Type B pancreatic cell (in vitro differentiated cells): Measurements from ENCODE around the gene TBPL1. TPM values are rescaled to one million over a fixed set of nuclear protein-coding genes. Genes with fewer than 3 reads are reported as not detected.

Experiments
- DNase-seq: peaks from one replicate; pipeline ENCODE4 v3.0.0; 2021; ENCODE audit warnings: mixed read lengths; ENCODE audit not compliant: unreplicated experiment; ENCODE audit errors: extremely low spot score
- H3K27ac Mint-ChIP-seq: 2 replicates; pipeline ENCODE4 v1.8.0; 2021; ENCODE audit warnings: mild to moderate bottlenecking, mixed read lengths
- H3K27me3 Mint-ChIP-seq: 2 replicates; pipeline ENCODE4 v1.8.0; 2021; ENCODE audit warnings: mixed read lengths
- H3K36me3 Mint-ChIP-seq: 2 replicates; pipeline ENCODE4 v1.8.0; 2021; ENCODE audit warnings: mixed read lengths
- H3K4me1 Mint-ChIP-seq: one replicate; pipeline ENCODE4 v1.8.0; 2021; ENCODE audit warnings: mixed read lengths; ENCODE audit not compliant: unreplicated experiment
- H3K4me3 Mint-ChIP-seq: 2 replicates; pipeline ENCODE4 v1.8.0; 2021; ENCODE audit warnings: mild to moderate bottlenecking, mixed read lengths
- H3K9me3 Mint-ChIP-seq: 2 replicates; pipeline ENCODE4 v1.8.0; 2021; ENCODE audit warnings: mixed read lengths
- CTCF ChIP-seq: fragments of 200-600 bp; sonication (generic); conservative IDR thresholded peaks from 2 replicates; pipeline ENCODE4 v1.5.0; 2021; ENCODE audit warnings: antibody characterized with exemption, mild to moderate bottlenecking
- total RNA-seq: library from RNA; stranded (reverse); gene quantifications from 2 replicates; pipeline ENCODE4 v1.2.1, GENCODE V29; 2021; ENCODE audit warnings: low replicate concordance

TBPL1 gene
- total RNA-seq, 1 donor from 2014 or later, result 35.5 TPM

- Mint-ChIP-seq H3K4me3 (no peak overlapping the region), H3K27me3 (no peaks in the 10 kb centered on the region)
These were observed 52.8 kb downstream of the TBPL1 start for GRCh38 chr6:134005800-134006199.

GRCh38 chr6:134007077-134007476 lies 54.1 kb downstream of the TBPL1 start:
- no peak for DNase-seq
- Mint-ChIP-seq H3K27me3 (no peaks in the 10 kb centered on the region), H3K4me1 (peaks cover 5% of the 10 kb centered on the region), H3K4me3 (no peak overlapping the region), H3K9me3 (no peaks in the 10 kb centered on the region), H3K36me3 (peaks cover 3% of the 10 kb centered on the region), H3K27ac (no peak overlapping the region)
- no peak for TF ChIP-seq CTCF

More at GRCh38 chr6:134005800-134006199, 52.8 kb downstream of the TBPL1 start:
- H3K4me1 Mint-ChIP-seq, result peaks cover 6% of the 10 kb centered on the region
- H3K36me3 Mint-ChIP-seq, result peaks cover 3% of the 10 kb centered on the region
- no peak for TF ChIP-seq CTCF
- no peak for DNase-seq
- H3K27ac Mint-ChIP-seq, result no peak overlapping the region
- peaks cover 2% of the 10 kb centered on the region for H3K9me3 Mint-ChIP-seq

- Mint-ChIP-seq H3K4me3 (no peak overlapping the region), H3K9me3 (no peaks in the 10 kb centered on the region), H3K27me3 (no peaks in the 10 kb centered on the region), H3K36me3 (peaks cover 3% of the 10 kb centered on the region), H3K4me1 (no peaks in the 10 kb centered on the region), H3K27ac (no peak overlapping the region)
- no peak for TF ChIP-seq CTCF
- no peak for DNase-seq
These were observed 56.9 kb downstream of the TBPL1 start for GRCh38 chr6:134009876-134010275.

- H3K4me1 Mint-ChIP-seq, result no peaks in the 10 kb centered on the region
- TF ChIP-seq CTCF, result no peak
- no peak for DNase-seq
- H3K36me3 Mint-ChIP-seq, result peaks cover 3% of the 10 kb centered on the region
- H3K27me3 Mint-ChIP-seq, result no peaks in the 10 kb centered on the region
- H3K9me3 Mint-ChIP-seq, result no peaks in the 10 kb centered on the region
- H3K27ac Mint-ChIP-seq, result no peak overlapping the region
- no peak overlapping the region for H3K4me3 Mint-ChIP-seq
These were observed 57.4 kb downstream of the TBPL1 start for GRCh38 chr6:134010400-134010799.

- no peaks in the 10 kb centered on the region for H3K4me1 Mint-ChIP-seq
These were observed 58.0 kb downstream of the TBPL1 start for GRCh38 chr6:134010974-134011373.

More at GRCh38 chr6:134010974-134011373, 58.0 kb downstream of the TBPL1 start:
- H3K27ac Mint-ChIP-seq, result no peak overlapping the region
- H3K9me3 Mint-ChIP-seq, result no peaks in the 10 kb centered on the region
- no peak for DNase-seq
- no peaks in the 10 kb centered on the region for H3K36me3 Mint-ChIP-seq
- no peak for TF ChIP-seq CTCF
- H3K4me3 Mint-ChIP-seq, result no peak overlapping the region
- H3K27me3 Mint-ChIP-seq, result no peaks in the 10 kb centered on the region
